ENCODE measurements around the gene ANO10. TPM values are rescaled to one million over a fixed set of nuclear protein-coding genes. Genes with fewer than 3 reads are reported as not detected.
"Not testable (repeated sequence)": the region's sequence is repeated elsewhere in the genome, so short reads cannot be mapped to it uniquely, and the experiment has no call there.

The ANO10 gene
- total RNA-seq, 1 donor from 2014 or later: 57.3 TPM

DNA sequence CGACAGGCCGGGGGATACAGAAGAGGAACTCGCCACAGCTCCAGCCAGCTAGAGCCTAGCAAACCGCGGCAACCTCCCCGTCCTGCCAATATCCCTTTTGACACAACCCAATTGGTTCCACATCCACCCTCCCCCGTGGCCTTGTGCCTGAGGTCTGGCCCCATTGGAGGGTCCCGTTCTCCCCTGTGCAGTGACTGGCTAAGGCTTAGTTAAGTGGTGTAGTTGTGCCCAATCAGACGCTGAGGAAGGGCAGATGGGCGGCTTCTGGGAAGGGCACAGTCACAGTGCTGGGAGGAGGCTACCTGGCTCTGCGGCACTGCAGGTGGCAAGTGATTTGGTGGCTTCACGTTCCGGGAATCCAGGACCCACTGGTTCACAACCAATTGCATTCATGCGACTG, 256.9 kb downstream of the ANO10 start:
- TF ChIP-seq, protein P1, sequence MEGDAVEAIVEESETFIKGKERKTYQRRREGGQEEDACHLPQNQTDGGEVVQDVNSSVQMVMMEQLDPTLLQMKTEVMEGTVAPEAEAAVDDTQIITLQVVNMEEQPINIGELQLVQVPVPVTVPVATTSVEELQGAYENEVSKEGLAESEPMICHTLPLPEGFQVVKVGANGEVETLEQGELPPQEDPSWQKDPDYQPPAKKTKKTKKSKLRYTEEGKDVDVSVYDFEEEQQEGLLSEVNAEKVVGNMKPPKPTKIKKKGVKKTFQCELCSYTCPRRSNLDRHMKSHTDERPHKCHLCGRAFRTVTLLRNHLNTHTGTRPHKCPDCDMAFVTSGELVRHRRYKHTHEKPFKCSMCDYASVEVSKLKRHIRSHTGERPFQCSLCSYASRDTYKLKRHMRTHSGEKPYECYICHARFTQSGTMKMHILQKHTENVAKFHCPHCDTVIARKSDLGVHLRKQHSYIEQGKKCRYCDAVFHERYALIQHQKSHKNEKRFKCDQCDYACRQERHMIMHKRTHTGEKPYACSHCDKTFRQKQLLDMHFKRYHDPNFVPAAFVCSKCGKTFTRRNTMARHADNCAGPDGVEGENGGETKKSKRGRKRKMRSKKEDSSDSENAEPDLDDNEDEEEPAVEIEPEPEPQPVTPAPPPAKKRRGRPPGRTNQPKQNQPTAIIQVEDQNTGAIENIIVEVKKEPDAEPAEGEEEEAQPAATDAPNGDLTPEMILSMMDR (IDR thresholded peaks at IDR 0.05; ENCODE audit: insufficient read depth, low read length, poor library complexity, severe bottlenecking): no peak
- no peaks in the 10 kb centered on the region for H3K36me3 ChIP-seq (ENCODE audit: control insufficient read depth, insufficient read depth, low read length)
- DNase-seq (ENCODE audit: low read depth): no peak
- H3K27me3 ChIP-seq (ENCODE audit: control insufficient read depth, insufficient read depth, low read length): no peaks in the 10 kb centered on the region
- no peak overlapping the region for H3K4me3 ChIP-seq (ENCODE audit: low read depth, low read length)

DNA sequence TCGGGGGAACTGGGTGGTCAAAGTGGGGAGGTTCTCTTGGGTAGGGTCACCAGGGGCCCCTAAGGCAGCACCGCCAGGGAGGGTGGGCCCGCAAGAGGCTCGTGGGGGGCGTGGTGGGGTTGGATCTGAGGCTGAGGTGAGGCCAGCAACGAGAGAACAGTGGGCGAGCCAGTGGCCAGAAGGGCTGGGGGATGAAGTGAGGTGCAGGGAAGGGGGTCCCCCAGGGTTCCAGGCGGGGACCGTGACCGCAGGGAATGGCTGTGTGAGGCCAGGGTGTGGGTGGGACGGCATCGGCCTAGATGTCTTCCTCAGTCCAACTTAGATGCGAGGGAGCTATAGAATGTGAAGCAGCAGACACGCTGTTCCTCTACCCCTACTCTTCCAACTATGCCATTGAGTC, 257.3 kb downstream of the ANO10 start:
- H3K27me3 ChIP-seq (ENCODE audit: control insufficient read depth, insufficient read depth, low read length): no peaks in the 10 kb centered on the region
- no peak overlapping the region for H3K4me3 ChIP-seq (ENCODE audit: low read depth, low read length)
- TF ChIP-seq, protein P1 (IDR thresholded peaks at IDR 0.05; ENCODE audit: insufficient read depth, low read length, poor library complexity, severe bottlenecking): no peak
- DNase-seq (ENCODE audit: low read depth): no peak
- no peaks in the 10 kb centered on the region for H3K36me3 ChIP-seq (ENCODE audit: control insufficient read depth, insufficient read depth, low read length)

DNA sequence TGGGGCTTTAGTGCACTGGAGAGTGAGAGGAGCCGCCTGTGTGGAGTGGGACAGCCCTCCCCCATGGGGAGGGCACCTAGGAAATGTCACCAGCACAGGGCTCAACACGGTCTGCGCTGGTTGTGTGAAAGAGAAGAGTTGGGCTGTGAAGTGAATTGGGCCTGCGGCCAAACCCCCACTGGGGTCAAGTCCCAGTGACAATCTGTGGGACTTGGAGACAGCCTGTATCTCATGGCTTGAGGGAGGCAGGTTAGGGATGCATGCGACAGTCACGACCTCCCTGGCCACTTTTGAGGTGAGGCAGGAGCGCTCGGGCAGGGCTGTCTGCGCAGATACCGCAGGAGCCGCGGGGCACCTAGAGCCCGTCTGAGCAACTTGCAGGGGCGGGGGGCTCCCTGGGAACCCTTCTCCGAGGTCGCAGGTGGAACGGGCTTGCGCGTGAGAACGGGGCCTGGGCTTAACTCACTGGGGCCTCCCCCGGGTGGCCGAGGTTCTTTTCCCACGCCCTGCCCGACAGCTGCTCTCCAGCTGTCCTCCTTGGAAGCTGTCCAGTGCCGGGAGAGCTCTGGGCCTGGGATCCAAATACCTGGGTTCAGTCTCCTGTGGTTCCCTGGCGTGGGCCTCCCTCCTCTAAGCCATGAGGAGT, 258.1 kb downstream of the ANO10 start:
- TF ChIP-seq, protein P1 (IDR thresholded peaks at IDR 0.05; ENCODE audit: insufficient read depth, low read length, poor library complexity, severe bottlenecking): no peak
- no peak for DNase-seq (ENCODE audit: low read depth)
- Histone ChIP-seq H3K36me3 (ENCODE audit: control insufficient read depth, insufficient read depth, low read length) (no peaks in the 10 kb centered on the region), H3K4me3 (ENCODE audit: low read depth, low read length) (no peak overlapping the region), H3K27me3 (ENCODE audit: control insufficient read depth, insufficient read depth, low read length) (no peaks in the 10 kb centered on the region)

DNA sequence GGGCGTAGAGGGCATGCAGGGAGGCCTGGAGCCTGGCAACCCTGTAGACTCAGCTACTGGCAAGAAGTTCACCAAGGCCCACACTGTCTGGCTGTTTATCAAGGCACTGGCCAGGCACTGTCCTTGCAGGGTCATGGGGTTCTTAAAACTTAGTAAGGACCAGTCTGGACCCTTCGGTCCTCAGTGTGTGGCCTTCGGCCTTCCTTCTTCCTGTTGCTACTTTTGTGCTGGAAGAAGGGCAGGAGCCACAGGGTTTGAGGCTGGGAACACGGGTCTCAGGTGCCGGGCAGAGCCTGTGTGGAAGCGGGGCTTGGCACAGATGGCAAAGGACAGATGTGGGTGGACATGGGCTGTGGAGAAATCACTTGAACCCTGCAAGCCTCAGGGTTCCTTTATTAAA, 258.9 kb downstream of the ANO10 start:
- no peak for DNase-seq (ENCODE audit: low read depth)
- Histone ChIP-seq H3K4me3 (ENCODE audit: low read depth, low read length) (no peak overlapping the region), H3K27me3 (ENCODE audit: control insufficient read depth, insufficient read depth, low read length) (no peaks in the 10 kb centered on the region), H3K36me3 (ENCODE audit: control insufficient read depth, insufficient read depth, low read length) (no peaks in the 10 kb centered on the region)
- TF ChIP-seq, protein P1 (IDR thresholded peaks at IDR 0.05; ENCODE audit: insufficient read depth, low read length, poor library complexity, severe bottlenecking): no peak

DNA sequence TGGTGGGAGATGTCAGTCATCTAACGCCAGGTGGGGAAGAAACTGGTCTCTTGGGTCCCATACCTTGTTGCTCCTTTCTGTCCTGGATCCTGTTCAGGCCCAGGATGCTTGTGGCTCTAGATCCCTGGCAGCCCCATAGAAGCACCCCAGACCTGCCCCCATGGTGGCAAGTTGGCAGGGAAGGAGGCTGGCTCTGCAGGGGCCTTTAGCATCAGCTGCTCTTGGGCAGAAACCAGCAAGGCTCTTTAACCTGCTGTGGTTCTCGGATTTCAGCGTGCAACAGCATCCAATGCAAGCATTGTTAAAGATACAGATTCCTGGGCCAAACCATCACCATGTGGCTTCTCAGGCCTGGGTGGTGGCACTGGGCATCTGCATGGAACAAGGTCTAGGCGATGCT, 259.6 kb downstream of the ANO10 start:
- H3K36me3 ChIP-seq (ENCODE audit: control insufficient read depth, insufficient read depth, low read length): no peaks in the 10 kb centered on the region
- H3K4me3 ChIP-seq (ENCODE audit: low read depth, low read length): no peak overlapping the region
- TF ChIP-seq, protein P1 (IDR thresholded peaks at IDR 0.05; ENCODE audit: insufficient read depth, low read length, poor library complexity, severe bottlenecking): no peak
- no peaks in the 10 kb centered on the region for H3K27me3 ChIP-seq (ENCODE audit: control insufficient read depth, insufficient read depth, low read length)
- no peak for DNase-seq (ENCODE audit: low read depth)

DNA sequence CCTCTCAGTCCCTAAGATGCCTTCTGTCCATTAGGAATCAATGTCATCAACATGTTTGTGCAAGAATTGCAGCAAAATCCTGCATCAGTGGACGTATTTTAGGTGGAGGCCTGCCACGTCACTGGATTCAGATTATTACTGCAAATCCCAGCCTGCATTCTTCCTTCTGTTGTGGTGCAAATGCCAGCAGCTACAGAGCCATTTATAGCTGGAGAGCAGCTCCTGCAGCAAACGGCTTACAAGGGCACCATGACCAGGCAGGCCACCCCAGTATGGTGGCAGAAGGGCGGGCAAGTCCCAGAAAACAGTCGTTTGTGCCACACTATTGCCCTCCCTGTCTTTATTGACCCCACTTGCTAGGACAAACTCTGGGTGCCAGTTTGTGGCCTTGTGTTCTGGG, 260.7 kb downstream of the ANO10 start:
- no peak overlapping the region for H3K4me3 ChIP-seq (ENCODE audit: low read depth, low read length)
- no peaks in the 10 kb centered on the region for H3K27me3 ChIP-seq (ENCODE audit: control insufficient read depth, insufficient read depth, low read length)
- H3K36me3 ChIP-seq (ENCODE audit: control insufficient read depth, insufficient read depth, low read length): no peaks in the 10 kb centered on the region
- TF ChIP-seq, protein P1 (IDR thresholded peaks at IDR 0.05; ENCODE audit: insufficient read depth, low read length, poor library complexity, severe bottlenecking): no peak
- no peak for DNase-seq (ENCODE audit: low read depth)

DNA sequence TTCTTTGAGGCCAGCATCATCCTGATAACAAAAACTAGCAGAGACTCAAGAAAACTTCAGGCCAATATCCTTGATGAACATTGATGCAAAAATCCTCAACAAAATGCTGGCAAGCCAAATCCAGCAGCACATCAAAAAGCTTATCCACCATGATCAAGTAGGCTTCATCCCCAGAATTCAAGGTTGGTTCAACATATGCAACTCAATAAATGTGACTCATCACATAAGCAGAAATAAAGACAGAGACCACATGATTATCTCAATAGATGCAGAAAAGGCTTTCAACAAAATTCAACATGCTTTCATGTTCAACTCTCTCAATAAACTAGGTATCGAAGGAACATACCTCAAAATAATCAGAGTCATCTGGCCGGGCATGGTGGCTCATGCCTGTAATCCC, 265.8 kb downstream of the ANO10 start:
- not testable (repeated sequence) for H3K4me3 ChIP-seq (ENCODE audit: low read depth, low read length); DNase-seq (ENCODE audit: low read depth); H3K27me3 ChIP-seq (ENCODE audit: control insufficient read depth, insufficient read depth, low read length); H3K36me3 ChIP-seq (ENCODE audit: control insufficient read depth, insufficient read depth, low read length)
